Measurements from ENCODE around the gene ADCY3. TPM values are rescaled to one million over a fixed set of nuclear protein-coding genes. Genes with fewer than 3 reads are reported as not detected.

The ADCY3 gene
- total and polyA plus RNA-seq, 2 of the 13 experiments (the other 11 are each of a cell fraction or from before 2014, with no cell fraction given): 0.11 to 0.61 TPM

- ChIA-PET CTCF (ENCODE audit: low intra/inter-chr PET ratio, low total read pairs) (no interaction called here), POLR2A (no interaction called here)
- in situ Hi-C loops (cut with HindIII; ENCODE audit: extremely low pct_ligation_motif_present, low pct_unique_long_range_greater_than_20kb): no loop called here
These were observed 41.9 kb upstream of the ADCY3 start for GRCh38 chr2:24961903-24962302.

More at GRCh38 chr2:24961903-24962302, 41.9 kb upstream of the ADCY3 start:
- intact Hi-C loops (cut with micrococcal nuclease; ENCODE audit: unreplicated experiment): no loop called here
- BruUV-seq (replicated peaks): no TSS peak
- Histone ChIP-seq H3K27ac (ENCODE audit: extremely low read length, insufficient read depth, low read length) (no peak overlapping the region), H3K4me3 (replicated peaks in 1 of 3; ENCODE audit: insufficient read depth in 1 of 3, low read depth in 2 of 3, low read length in 3 of 3) (no peak overlapping the region), H3K79me2 (ENCODE audit: insufficient read depth, low read length) (no peaks in the 10 kb centered on the region), H2AFZ (ENCODE audit: low read length) (no peak overlapping the region), H4K20me1 (ENCODE audit: insufficient read depth, low read length) (no peaks in the 10 kb centered on the region), H3K4me2 (ENCODE audit: low read depth, low read length) (no peak overlapping the region), H3K9me3 (ENCODE audit: low read length) (no peaks in the 10 kb centered on the region), H3K9ac (ENCODE audit: insufficient read depth, low read depth, low read length) (no peak overlapping the region), H3K36me3 (replicated peaks in 1 of 2; ENCODE audit: control insufficient read depth in 1 of 2, insufficient read depth in 2 of 2, low read length in 2 of 2) (peaks cover 15 to 62% of the 10 kb centered on the region in 2 experiments), H3K27me3 (ENCODE audit: control insufficient read depth in 1 of 2, insufficient read depth in 2 of 2, low read length in 2 of 2) (no peaks in the 10 kb centered on the region), H3K4me1 (ENCODE audit: insufficient read depth, low read length) (no peaks in the 10 kb centered on the region)
- TF ChIP-seq FUBP1 (CRISPR knock-in tag; IDR thresholded peaks at IDR 0.05; ENCODE audit: borderline replicate concordance) (no peak), EHMT2 (IDR thresholded peaks at IDR 0.05; ENCODE audit: borderline replicate concordance, low read depth, low read length) (no peak), NR2C2 (CRISPR knock-in tag; IDR thresholded peaks at IDR 0.05; ENCODE audit: borderline replicate concordance) (no peak), EEA1 (CRISPR knock-in tag; IDR thresholded peaks at IDR 0.05; ENCODE audit: borderline replicate concordance) (no peak), ZNF333 (CRISPR knock-in tag; IDR thresholded peaks at IDR 0.05; ENCODE audit: borderline replicate concordance) (no peak), EED (CRISPR knock-in tag; IDR thresholded peaks at IDR 0.05) (no peak), CCAR2 (optimal IDR thresholded peaks at IDR 0.05; ENCODE audit: low read depth, low read length) (no peak), ATAD3A (CRISPR knock-in tag; IDR thresholded peaks at IDR 0.05) (no peak), HMG20A (CRISPR knock-in tag; IDR thresholded peaks at IDR 0.05; ENCODE audit: borderline replicate concordance) (no peak), SOX6 (IDR thresholded peaks at IDR 0.05) (no peak), SOX6 (CRISPR knock-in tag; IDR thresholded peaks at IDR 0.05) (no peak), ARID5B (CRISPR knock-in tag; IDR thresholded peaks at IDR 0.05) (no peak), ZNF607 (CRISPR knock-in tag; IDR thresholded peaks at IDR 0.05; ENCODE audit: borderline replicate concordance) (no peak)
- DNase-seq (ENCODE audit: low spot score) (no peak), FAIRE-seq (no peak), ATAC-seq (no peak)
- WGBS (ENCODE audit: low lambda C conversion rate): 94% methylated on average over 1 of the region's 1 CpG

All from HepG2 (cell line).